HL-60 (cell line): ENCODE data around the gene KAT6B.
"Not testable (repeated sequence)": the region's sequence is repeated elsewhere in the genome, so short reads cannot be mapped to it uniquely, and the experiment has no call there.

Source experiments
- DNase-seq, 2 experiments: peaks; one replicate each; pipeline ENCODE4 v3.0.0-alpha.2; 2010 to 2020; ENCODE audit warnings: low read depth in 1 of 2, low spot score in 1 of 2
- H3K27ac ChIP-seq: fragments of 250-450 bp; sonication (Bioruptor Pico); replicated peaks from 2 replicates; pipeline ENCODE4 v1.5.1; 2020; ENCODE audit warnings: mild to moderate bottlenecking, moderate library complexity
- H3K27me3 ChIP-seq: fragments of 250-450 bp; sonication (Bioruptor Pico); 2 replicates; pipeline ENCODE4 v1.5.1; 2021; ENCODE audit warnings: mild to moderate bottlenecking, moderate library complexity; ENCODE audit not compliant: insufficient read depth, poor library complexity, severe bottlenecking
- H3K4me3 ChIP-seq: replicated peaks from 2 replicates; pipeline ENCODE4 v1.5.1; 2011; ENCODE audit warnings: mild to moderate bottlenecking, control low read depth, low read length; ENCODE audit not compliant: insufficient read depth
- CTCF ChIP-seq: IDR thresholded peaks from one replicate; pipeline ENCODE4 v1.5.1; 2011; ENCODE audit warnings: low read length, control low read depth, inconsistent platforms; ENCODE audit not compliant: insufficient read depth
- GABPA ChIP-seq: IDR thresholded peaks from 2 replicates; pipeline ENCODE4 v1.6.1; 2012; ENCODE audit warnings: low read depth
- POLR2AphosphoS5 ChIP-seq: IDR thresholded peaks from 2 replicates; pipeline ENCODE4 v1.6.1; 2012; ENCODE audit warnings: low read depth
- SPI1 ChIP-seq: IDR thresholded peaks from 2 replicates; pipeline ENCODE4 v1.6.1; 2012; ENCODE audit warnings: low read depth, mild to moderate bottlenecking, borderline replicate concordance
- TF ChIP-seq, protein P1 (sequence below): IDR thresholded peaks from 2 replicates; pipeline ENCODE4 v1.6.1; 2012; ENCODE audit warnings: low read depth; ENCODE audit not compliant: insufficient replicate concordance

KAT6B gene

GRCh38 chr10:74919671-74920070 lies 93.3 kb downstream of the KAT6B start:
- no peak for DNase-seq

DNA sequence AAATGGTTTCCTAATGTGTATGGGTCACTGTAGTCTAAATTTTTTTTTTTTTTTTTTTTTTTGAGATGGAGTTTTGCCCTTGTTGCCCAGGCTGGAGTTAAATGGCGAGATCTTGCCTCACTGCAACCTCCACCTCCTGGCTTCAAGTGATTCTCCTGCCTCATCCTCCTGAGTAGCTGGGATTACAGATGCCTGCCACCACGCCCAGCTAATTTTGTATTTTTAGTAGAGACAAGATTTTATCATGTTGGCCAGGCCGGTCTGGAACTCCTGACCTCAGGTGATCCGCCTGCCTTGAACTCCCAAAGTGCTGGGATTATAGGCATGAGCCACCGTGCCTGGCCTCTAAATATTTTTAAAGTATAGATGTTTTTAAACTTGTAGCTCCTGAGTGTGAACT lies 94.7 kb downstream of the KAT6B start:
- DNase-seq, H3K4me3 ChIP-seq, H3K27me3 ChIP-seq, H3K27ac ChIP-seq: not testable (repeated sequence)

More at GRCh38 chr10:74919671-74920070, 93.3 kb downstream of the KAT6B start:
- no peak for TF ChIP-seq GABPA
- TF ChIP-seq SPI1: no peak
- no peak for TF ChIP-seq POLR2AphosphoS5
- TF ChIP-seq, protein P1, sequence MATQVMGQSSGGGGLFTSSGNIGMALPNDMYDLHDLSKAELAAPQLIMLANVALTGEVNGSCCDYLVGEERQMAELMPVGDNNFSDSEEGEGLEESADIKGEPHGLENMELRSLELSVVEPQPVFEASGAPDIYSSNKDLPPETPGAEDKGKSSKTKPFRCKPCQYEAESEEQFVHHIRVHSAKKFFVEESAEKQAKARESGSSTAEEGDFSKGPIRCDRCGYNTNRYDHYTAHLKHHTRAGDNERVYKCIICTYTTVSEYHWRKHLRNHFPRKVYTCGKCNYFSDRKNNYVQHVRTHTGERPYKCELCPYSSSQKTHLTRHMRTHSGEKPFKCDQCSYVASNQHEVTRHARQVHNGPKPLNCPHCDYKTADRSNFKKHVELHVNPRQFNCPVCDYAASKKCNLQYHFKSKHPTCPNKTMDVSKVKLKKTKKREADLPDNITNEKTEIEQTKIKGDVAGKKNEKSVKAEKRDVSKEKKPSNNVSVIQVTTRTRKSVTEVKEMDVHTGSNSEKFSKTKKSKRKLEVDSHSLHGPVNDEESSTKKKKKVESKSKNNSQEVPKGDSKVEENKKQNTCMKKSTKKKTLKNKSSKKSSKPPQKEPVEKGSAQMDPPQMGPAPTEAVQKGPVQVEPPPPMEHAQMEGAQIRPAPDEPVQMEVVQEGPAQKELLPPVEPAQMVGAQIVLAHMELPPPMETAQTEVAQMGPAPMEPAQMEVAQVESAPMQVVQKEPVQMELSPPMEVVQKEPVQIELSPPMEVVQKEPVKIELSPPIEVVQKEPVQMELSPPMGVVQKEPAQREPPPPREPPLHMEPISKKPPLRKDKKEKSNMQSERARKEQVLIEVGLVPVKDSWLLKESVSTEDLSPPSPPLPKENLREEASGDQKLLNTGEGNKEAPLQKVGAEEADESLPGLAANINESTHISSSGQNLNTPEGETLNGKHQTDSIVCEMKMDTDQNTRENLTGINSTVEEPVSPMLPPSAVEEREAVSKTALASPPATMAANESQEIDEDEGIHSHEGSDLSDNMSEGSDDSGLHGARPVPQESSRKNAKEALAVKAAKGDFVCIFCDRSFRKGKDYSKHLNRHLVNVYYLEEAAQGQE: no peak
- no peak for TF ChIP-seq CTCF
- no peaks in the 10 kb centered on the region for H3K27me3 ChIP-seq
- H3K4me3 ChIP-seq: no peak overlapping the region
- H3K27ac ChIP-seq: no peak overlapping the region

- TF ChIP-seq, protein P1: no peak
- TF ChIP-seq SPI1 (no peak), CTCF (no peak), POLR2AphosphoS5 (no peak), GABPA (no peak)
- DNase-seq: no peak
- H3K27me3 ChIP-seq: no peaks in the 10 kb centered on the region
- no peak overlapping the region for H3K27ac ChIP-seq
- no peak overlapping the region for H3K4me3 ChIP-seq
Measured at GRCh38 chr10:74921744-74922143, 95.3 kb downstream of the KAT6B start.

DNA sequence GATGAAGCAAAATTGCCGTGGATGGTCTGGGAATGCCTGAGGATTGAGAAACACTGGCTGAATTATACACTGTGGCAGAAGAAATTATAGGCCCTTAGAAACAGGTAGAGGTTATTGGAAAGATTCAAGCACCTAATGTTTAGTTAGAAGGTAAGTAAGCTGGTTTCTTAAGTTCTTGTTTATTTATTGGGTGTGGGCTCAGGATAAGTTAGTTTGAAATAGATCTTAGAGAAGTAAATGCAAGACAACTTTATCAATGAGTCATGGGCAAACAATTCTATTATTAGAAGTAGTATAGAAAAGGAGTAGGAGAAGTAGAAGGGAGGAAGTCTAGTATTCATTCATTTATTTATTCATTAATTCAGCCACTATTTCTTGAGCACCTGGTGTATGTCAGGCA lies 96.5 kb downstream of the KAT6B start:
- Histone ChIP-seq H3K27me3 (no peaks in the 10 kb centered on the region), H3K4me3 (no peak overlapping the region), H3K27ac (no peak overlapping the region)
- TF ChIP-seq CTCF: no peak
- TF ChIP-seq GABPA: no peak
- TF ChIP-seq, protein P1: no peak
- TF ChIP-seq POLR2AphosphoS5: no peak
- no peak for TF ChIP-seq SPI1
- DNase-seq: no peak
